Activated T-helper 1 cell treated with anti-CD3 and anti-CD28 coated beads, Interleukin-2, amount 50 U/mL, for 16 hours (primary cell): ENCODE data around the gene ROBO3.

ENCODE experiments used
- DNase-seq, 2 donors: peaks; one replicate each; pipeline ENCODE4 v3.0.0-alpha.2; 2020; ENCODE audit warnings: low read depth in 1 of 2, low spot score in 1 of 2

Gene ROBO3

GRCh38 chr11:124890151-124890550, 24.9 kb downstream of the ROBO3 start:
- no peak for DNase-seq

- DNase-seq, result no peak
These were observed 25.6 kb downstream of the ROBO3 start for GRCh38 chr11:124890683-124891372.

- no peak for DNase-seq
These were observed 26.2 kb downstream of the ROBO3 start for GRCh38 chr11:124891373-124891861.

GRCh38 chr11:124892146-124892545, 26.9 kb downstream of the ROBO3 start:
- DNase-seq, result no peak

- no peak for DNase-seq
These were observed 27.7 kb downstream of the ROBO3 start for GRCh38 chr11:124892750-124893454.

- DNase-seq, result no peak
These were observed 28.7 kb downstream of the ROBO3 start for GRCh38 chr11:124893781-124894401.

GRCh38 chr11:124894606-124895430, 29.6 kb downstream of the ROBO3 start:
- no peak for DNase-seq

- DNase-seq, result no peak
These were observed 30.3 kb downstream of the ROBO3 start for GRCh38 chr11:124895471-124895971.

- no peak for DNase-seq
These were observed 31.0 kb downstream of the ROBO3 start for GRCh38 chr11:124896071-124896750.

GRCh38 chr11:124896821-124897391, 31.7 kb downstream of the ROBO3 start:
- DNase-seq, result no peak

- DNase-seq, result no peak
These were observed 32.5 kb downstream of the ROBO3 start, which contains the start of gene ROBO4 for GRCh38 chr11:124897674-124898262. Gene ROBO4 (minus strand): TSS chr11:124897865. CDS start chr11:124897795, 70 bp downstream.

- no peak for DNase-seq
These were observed 33.0 kb downstream of the ROBO3 start for GRCh38 chr11:124898263-124898680.

- DNase-seq, result no peak
These were observed 33.5 kb downstream of the ROBO3 start for GRCh38 chr11:124898711-124899110.

GRCh38 chr11:124899383-124900145, 34.3 kb downstream of the ROBO3 start:
- DNase-seq, result no peak

- no peak for DNase-seq
These were observed 35.2 kb downstream of the ROBO3 start for GRCh38 chr11:124900464-124900863.

- no peak for DNase-seq
These were observed 37.4 kb downstream of the ROBO3 start for GRCh38 chr11:124902616-124903015.

- DNase-seq, result no peak
These were observed 50.5 kb downstream of the ROBO3 start for GRCh38 chr11:124915541-124916369.

- no peak for DNase-seq
These were observed 51.1 kb downstream of the ROBO3 start for GRCh38 chr11:124916370-124916710.
